DND-41 (cell line): ENCODE results near the gene MCFD2.

ENCODE experiments used
- ATAC-seq: fragments of 200-7000 bp; cut with Tn5 transposase; 3 replicates; pipeline ENCODE4 v1.9.1; 2021; ENCODE audit warnings: low read depth; ENCODE audit not compliant: insufficient read depth
- DNase-seq: peaks from one replicate; pipeline ENCODE4 v3.0.0-alpha.2; 2020
- H2AFZ ChIP-seq: 2 replicates; pipeline ENCODE4 v1.6.0; 2012; ENCODE audit warnings: low read depth, low read length
- H3K27ac ChIP-seq: 2 replicates; pipeline ENCODE4 v1.5.1; 2012; ENCODE audit warnings: low read length, inconsistent platforms
- H3K27me3 ChIP-seq: fragments of 200-600 bp; sonication (generic); 2 replicates; pipeline ENCODE4 v1.6.0; 2012; ENCODE audit warnings: low read length, mild to moderate bottlenecking, inconsistent platforms; ENCODE audit not compliant: insufficient read depth, poor library complexity
- H3K36me3 ChIP-seq: 2 replicates; pipeline ENCODE4 v1.5.1; 2012; ENCODE audit warnings: low read length, inconsistent platforms; ENCODE audit not compliant: insufficient read depth
- H3K4me1 ChIP-seq: 2 replicates; pipeline ENCODE4 v1.5.1; 2012; ENCODE audit warnings: mild to moderate bottlenecking, low read length; ENCODE audit not compliant: insufficient read depth
- H3K4me2 ChIP-seq: 2 replicates; pipeline ENCODE4 v1.6.0; 2012; ENCODE audit warnings: mild to moderate bottlenecking, moderate library complexity, low read length, inconsistent platforms; ENCODE audit not compliant: insufficient read depth
- H3K4me3 ChIP-seq, 2 experiments: fragments of 200-600 bp in 1 of 2; shearing (Covaris generic) in 1 of 2; 2 replicates each; pipeline ENCODE4 v1.5.1; 2012 to 2016; ENCODE audit warnings: inconsistent platforms in 2 of 2, low read length in 2 of 2, mild to moderate bottlenecking in 2 of 2, low read depth in 1 of 2, moderate library complexity in 1 of 2
- H3K79me2 ChIP-seq: 2 replicates; pipeline ENCODE4 v1.6.0; 2012; ENCODE audit warnings: low read length, inconsistent platforms; ENCODE audit not compliant: insufficient read depth
- H3K9ac ChIP-seq: 2 replicates; pipeline ENCODE4 v1.6.0; 2012; ENCODE audit warnings: low read depth, mild to moderate bottlenecking, inconsistent platforms, low read length, moderate library complexity
- H3K9me3 ChIP-seq: 2 replicates; pipeline ENCODE4 v1.5.1; 2012; ENCODE audit warnings: low read length, moderate library complexity, mild to moderate bottlenecking, inconsistent platforms; ENCODE audit not compliant: insufficient read depth, severe bottlenecking
- H4K20me1 ChIP-seq: 2 replicates; pipeline ENCODE4 v1.6.0; 2012; ENCODE audit warnings: low read length; ENCODE audit not compliant: insufficient read depth
- EZH2 ChIP-seq: IDR thresholded peaks from 3 replicates; pipeline ENCODE4 v1.6.1; 2012; ENCODE audit warnings: borderline replicate concordance, low read depth, mild to moderate bottlenecking, moderate library complexity, low read length, inconsistent platforms; ENCODE audit not compliant: severe bottlenecking
- TF ChIP-seq, protein P1 (sequence below): IDR thresholded peaks from 2 replicates; pipeline ENCODE4 v1.5.1; 2012; ENCODE audit warnings: borderline replicate concordance, low read length, moderate library complexity, mild to moderate bottlenecking; ENCODE audit not compliant: poor library complexity, severe bottlenecking; ENCODE audit errors: extremely low read depth

MCFD2 gene

DNA sequence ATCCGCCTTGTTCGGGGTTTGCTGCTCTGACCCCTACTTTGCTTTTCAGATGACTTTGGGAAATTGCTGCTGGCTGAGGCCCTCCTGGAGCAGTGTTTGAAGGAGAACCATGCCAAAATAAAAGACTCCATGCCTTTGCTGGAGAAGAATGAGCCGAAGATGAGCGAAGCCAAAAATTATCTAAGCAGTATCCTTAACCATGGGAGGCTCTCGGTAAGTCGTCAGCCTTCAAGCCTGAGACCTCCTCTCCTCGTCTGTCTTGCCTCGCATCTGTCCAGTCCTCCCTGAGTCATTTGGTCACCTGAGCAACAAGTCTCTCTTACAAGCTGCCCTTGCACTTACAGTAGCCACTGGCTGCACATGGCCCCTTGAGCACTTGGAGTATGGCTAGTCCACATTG is 34.7 kb upstream of the MCFD2 start:
- TF ChIP-seq, protein P1, sequence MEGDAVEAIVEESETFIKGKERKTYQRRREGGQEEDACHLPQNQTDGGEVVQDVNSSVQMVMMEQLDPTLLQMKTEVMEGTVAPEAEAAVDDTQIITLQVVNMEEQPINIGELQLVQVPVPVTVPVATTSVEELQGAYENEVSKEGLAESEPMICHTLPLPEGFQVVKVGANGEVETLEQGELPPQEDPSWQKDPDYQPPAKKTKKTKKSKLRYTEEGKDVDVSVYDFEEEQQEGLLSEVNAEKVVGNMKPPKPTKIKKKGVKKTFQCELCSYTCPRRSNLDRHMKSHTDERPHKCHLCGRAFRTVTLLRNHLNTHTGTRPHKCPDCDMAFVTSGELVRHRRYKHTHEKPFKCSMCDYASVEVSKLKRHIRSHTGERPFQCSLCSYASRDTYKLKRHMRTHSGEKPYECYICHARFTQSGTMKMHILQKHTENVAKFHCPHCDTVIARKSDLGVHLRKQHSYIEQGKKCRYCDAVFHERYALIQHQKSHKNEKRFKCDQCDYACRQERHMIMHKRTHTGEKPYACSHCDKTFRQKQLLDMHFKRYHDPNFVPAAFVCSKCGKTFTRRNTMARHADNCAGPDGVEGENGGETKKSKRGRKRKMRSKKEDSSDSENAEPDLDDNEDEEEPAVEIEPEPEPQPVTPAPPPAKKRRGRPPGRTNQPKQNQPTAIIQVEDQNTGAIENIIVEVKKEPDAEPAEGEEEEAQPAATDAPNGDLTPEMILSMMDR, result no peak
- no peak for TF ChIP-seq EZH2
- ATAC-seq, result no peak
- peaks cover 73% of the 10 kb centered on the region for H3K79me2 ChIP-seq
- H3K9me3 ChIP-seq, result no peaks in the 10 kb centered on the region
- no peak overlapping the region for H3K9ac ChIP-seq
- no peak overlapping the region for H3K4me3 ChIP-seq
- H3K27ac ChIP-seq, result 0 out of 2 replicates have a peak overlapping the region, but pooled peaks have one; percentile 19
- no peak for DNase-seq
- H2AFZ ChIP-seq, result no peak overlapping the region
- H3K4me2 ChIP-seq, result no peak overlapping the region
- no peaks in the 10 kb centered on the region for H3K27me3 ChIP-seq
- H3K4me1 ChIP-seq, result peaks cover 24% of the 10 kb centered on the region
- peaks cover 15% of the 10 kb centered on the region for H4K20me1 ChIP-seq
- H3K36me3 ChIP-seq, result peaks cover 72% of the 10 kb centered on the region

DNA sequence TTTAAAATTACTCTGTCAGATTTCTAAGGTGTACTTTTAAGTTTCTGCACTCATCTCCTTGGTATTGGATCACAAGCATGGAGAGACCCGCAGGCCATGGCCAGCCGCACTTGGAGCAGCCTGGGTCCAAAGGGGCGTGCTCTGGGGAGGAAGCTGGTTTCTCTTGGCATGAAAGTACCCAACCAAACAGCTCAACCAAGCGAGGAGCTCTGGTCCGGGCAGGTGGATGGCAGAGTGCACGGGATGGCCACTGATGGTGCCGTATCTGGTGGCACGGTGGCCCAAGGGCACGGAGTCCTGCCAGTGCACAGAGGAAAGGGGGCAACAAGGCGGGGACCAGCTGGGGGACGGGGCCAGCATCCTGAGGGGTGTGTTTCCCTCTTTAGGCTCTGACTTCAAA is 32.2 kb upstream of the MCFD2 start:
- no peak for TF ChIP-seq EZH2
- TF ChIP-seq, protein P1, result no peak
- Histone ChIP-seq H3K4me3 (no peak overlapping the region), H3K27ac (peak overlapping the region; percentile 50), H3K27me3 (no peaks in the 10 kb centered on the region), H3K79me2 (peaks cover 83% of the 10 kb centered on the region), H3K36me3 (peaks cover 53% of the 10 kb centered on the region), H3K4me2 (no peak overlapping the region), H3K9ac (no peak overlapping the region), H2AFZ (no peak overlapping the region), H4K20me1 (peaks cover 10% of the 10 kb centered on the region; the same call in 1 of the 2 replicates), H3K4me1 (peaks cover 49% of the 10 kb centered on the region), H3K9me3 (no peaks in the 10 kb centered on the region)
- ATAC-seq, result no peak
- DNase-seq, result no peak

DNA sequence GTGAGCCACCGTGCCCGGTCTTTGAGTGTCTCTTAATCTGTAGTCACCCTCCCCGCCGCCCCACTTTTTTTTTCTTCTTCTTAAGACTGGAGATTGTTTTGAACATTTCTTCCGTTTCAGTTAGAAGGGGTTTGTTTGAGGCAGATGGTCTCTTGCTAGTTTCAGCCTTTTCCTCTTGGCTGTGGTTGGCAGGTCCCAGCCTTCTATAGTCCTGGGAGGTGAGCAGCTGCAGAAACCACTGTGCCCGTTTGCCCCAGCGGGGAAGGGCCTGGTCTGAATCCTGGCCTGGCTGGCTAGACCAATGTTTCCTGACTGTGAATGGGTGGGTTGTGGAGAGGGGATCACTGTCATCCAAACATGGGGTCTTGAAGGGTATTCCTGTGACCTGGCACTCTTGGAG is 30.1 kb upstream of the MCFD2 start:
- no peak for TF ChIP-seq EZH2
- TF ChIP-seq, protein P1, result no peak
- Histone ChIP-seq H3K9me3 (no peaks in the 10 kb centered on the region), H3K36me3 (peaks cover 34% of the 10 kb centered on the region), H3K4me1 (peaks cover 60% of the 10 kb centered on the region), H3K4me2 (peak overlapping the region; percentile 82), H3K4me3 (peak overlapping the region in 1 of 2 experiments; percentile 45; a peak in 2 of 4 replicates), H2AFZ (no peak overlapping the region), H3K79me2 (peaks cover 88% of the 10 kb centered on the region), H3K9ac (peak overlapping the region; percentile 82), H3K27ac (peak overlapping the region; percentile 96), H4K20me1 (peaks cover 3% of the 10 kb centered on the region; the same call in 1 of the 2 replicates), H3K27me3 (no peaks in the 10 kb centered on the region)
- ATAC-seq (peak; percentile 66), DNase-seq (peak; percentile 83)
